Colonic mucosa (tissue), 4 donors: ENCODE results near the gene CDRT4. TPM values are rescaled to one million over a fixed set of nuclear protein-coding genes. Genes with fewer than 3 reads are reported as not detected.

Source experiments
- DNase-seq: peaks from one replicate; pipeline ENCODE4 v3.0.0-alpha.2; 2020
- H3K27ac ChIP-seq: fragments of 200-600 bp; one replicate; pipeline ENCODE4 v1.8.0; 2021
- H3K27me3 ChIP-seq: fragments of 200-600 bp; one replicate; pipeline ENCODE4 v1.8.0; 2021
- H3K36me3 ChIP-seq: fragments of 200-600 bp; one replicate; pipeline ENCODE4 v1.8.0; 2021
- H3K4me1 ChIP-seq: fragments of 200-600 bp; one replicate; pipeline ENCODE4 v1.8.0; 2021; ENCODE audit warnings: mild to moderate bottlenecking
- H3K4me3 ChIP-seq: fragments of 200-600 bp; one replicate; pipeline ENCODE4 v1.8.0; 2021
- H3K9ac ChIP-seq, 2 donors: one replicate each; pipeline ENCODE4 v1.7.0; 2013; ENCODE audit warnings: control low read depth in 2 of 2, low read depth in 2 of 2, low read length in 2 of 2
- H3K9me3 ChIP-seq: fragments of 200-600 bp; one replicate; pipeline ENCODE4 v1.8.0; 2021
- CTCF ChIP-seq: fragments of 200-600 bp; IDR thresholded peaks from one replicate; pipeline ENCODE4 v1.8.0; 2022; ENCODE audit warnings: antibody characterized with exemption, mild to moderate bottlenecking
- intact Hi-C: fragments of 100-400 bp; cut with DNase I; formaldehyde crosslinking; loops from one replicate; pipeline ENCODE4 v1.14.1; 2022
- total RNA-seq, 2 donors: library from RNA; stranded (reverse); fragmentation: NEBNext Ultra II Directional in 1 of 2; extraction: Animal tissue kit (Norgen Biotek cat#: 25700) in 1 of 2; gene quantifications; one replicate each; pipeline ENCODE4 v1.2.1, GENCODE V29; 2021
- donor health status: healthy.
- donor health status: DM: no; HTN: no; CAD: no.
- donor health status: DM: no; HTN: no; CAD: no.

The CDRT4 gene
- total RNA-seq, 2 donors from 2014 or later, result 3.8 to 5.3 TPM

GRCh38 chr17:15393414-15393813 lies 74.0 kb downstream of the CDRT4 start:
- no peaks in the 10 kb centered on the region for H3K9me3 ChIP-seq
- H3K27me3 ChIP-seq, result no peaks in the 10 kb centered on the region
- intact Hi-C loops, result no loop called here
- H3K27ac ChIP-seq, result no peak overlapping the region
- H3K9ac ChIP-seq, result no peak overlapping the region
- DNase-seq, result no peak
- TF ChIP-seq CTCF, result no peak
- H3K36me3 ChIP-seq, result no peaks in the 10 kb centered on the region
- no peaks in the 10 kb centered on the region for H3K4me1 ChIP-seq
- H3K4me3 ChIP-seq, result no peak overlapping the region

GRCh38 chr17:15392326-15392741 lies 75.1 kb downstream of the CDRT4 start:
- H3K9ac ChIP-seq, result no peak overlapping the region
- intact Hi-C loops, result no loop called here
- peak overlapping the region; percentile 28 for H3K27ac ChIP-seq
- no peaks in the 10 kb centered on the region for H3K4me1 ChIP-seq
- no peaks in the 10 kb centered on the region for H3K36me3 ChIP-seq
- H3K27me3 ChIP-seq, result no peaks in the 10 kb centered on the region
- H3K4me3 ChIP-seq, result no peak overlapping the region
- DNase-seq, result no peak
- no peak for TF ChIP-seq CTCF
- no peaks in the 10 kb centered on the region for H3K9me3 ChIP-seq

GRCh38 chr17:15388356-15389041 lies 78.9 kb downstream of the CDRT4 start:
- DNase-seq, result no peak
- Histone ChIP-seq H3K9ac (no peak overlapping the region), H3K4me3 (no peak overlapping the region), H3K36me3 (no peaks in the 10 kb centered on the region), H3K27ac (no peak overlapping the region), H3K9me3 (no peaks in the 10 kb centered on the region), H3K27me3 (no peaks in the 10 kb centered on the region), H3K4me1 (no peaks in the 10 kb centered on the region)
- intact Hi-C loops, result no loop called here
- TF ChIP-seq CTCF, result no peak

- Histone ChIP-seq H3K27ac (peak overlapping the region; percentile 20), H3K27me3 (no peaks in the 10 kb centered on the region), H3K4me1 (no peaks in the 10 kb centered on the region), H3K4me3 (no peak overlapping the region), H3K9me3 (no peaks in the 10 kb centered on the region), H3K9ac (no peak overlapping the region), H3K36me3 (no peaks in the 10 kb centered on the region)
- intact Hi-C loops, result no loop called here
- no peak for TF ChIP-seq CTCF
- DNase-seq, result no peak
Observed at GRCh38 chr17:15386083-15386482, 81.3 kb downstream of the CDRT4 start.

Other genes with a start within 250 kb of the CDRT4 start
- gene PMP22, start 202.3 kb downstream of the CDRT4 start, total RNA-seq, result 10 to 100 TPM; 12.5 to 40.4 TPM
- under 1 TPM in 1 of 2 donors, not detected in 1; 0.45 TPM for gene TEKT3, start 126.0 kb downstream of the CDRT4 start, total RNA-seq
- 10 to 100 TPM; 10.7 to 14.0 TPM for gene TVP23C, start 95.9 kb upstream of the CDRT4 start, total RNA-seq
- gene FBXW10B, start 152.1 kb upstream of the CDRT4 start, total RNA-seq, result 1 to 10 TPM in 1 of 2 donors, under 1 TPM in 1; 0.42 to 4.2 TPM
- 10 to 100 TPM; 27.2 to 30.4 TPM for gene TRIM16, start 216.7 kb upstream of the CDRT4 start, total RNA-seq
- 10 to 100 TPM; 10.9 to 11.3 TPM for gene ZNF286A, start 232.1 kb upstream of the CDRT4 start, total RNA-seq